ENCODE data around the gene ABHD6.

Gene ABHD6

DNA sequence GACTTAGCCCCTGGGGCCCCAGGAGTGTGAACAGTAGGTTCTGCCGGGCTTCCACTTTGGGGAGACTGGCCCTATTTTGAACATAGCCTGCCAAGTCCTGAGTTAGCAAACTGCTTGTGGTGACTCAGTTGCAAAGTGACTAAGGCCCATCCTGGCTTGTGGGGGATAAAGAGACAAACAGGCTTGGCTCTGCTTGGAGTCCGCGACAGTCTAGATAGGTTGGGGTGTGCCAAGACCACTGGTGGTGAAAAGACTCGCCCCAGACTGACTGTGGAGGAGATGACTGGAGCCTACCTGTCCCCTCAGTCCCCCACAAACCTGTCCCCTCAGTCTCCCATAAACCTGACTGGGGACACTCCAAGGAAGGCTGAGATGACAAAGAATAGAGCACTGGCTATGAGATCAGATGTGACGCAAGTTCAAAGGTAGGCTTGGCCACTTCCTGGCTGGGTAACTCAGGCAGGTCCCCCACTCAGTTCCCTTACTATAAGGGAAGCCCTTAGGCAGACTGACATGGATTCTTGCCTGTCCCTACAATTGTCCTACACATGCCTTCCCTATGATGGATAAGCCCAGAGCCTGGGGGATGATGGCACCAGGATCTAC lies 31.1 kb upstream of the ABHD6 start:
- Histone ChIP-seq H3K9me2 (replicated peaks; ENCODE audit: control insufficient read depth, low read length) (no peaks in the 10 kb centered on the region), H3K79me2 (ENCODE audit: control insufficient read depth, low read length) (no peaks in the 10 kb centered on the region), H3K4me1 (ENCODE audit: control insufficient read depth, low read length) (peaks cover 17% of the 10 kb centered on the region), H3K36me3 (ENCODE audit: control insufficient read depth, low read length) (no peaks in the 10 kb centered on the region), H3K27me3 (ENCODE audit: control insufficient read depth, low read length) (no peaks in the 10 kb centered on the region), H3K27ac (ENCODE audit: low read depth, low read length) (no peak overlapping the region), H3K9me3 (ENCODE audit: control insufficient read depth, insufficient read depth, low read length) (peaks cover 2% of the 10 kb centered on the region; the same call in 1 of the 2 replicates), H3K4me3 (ENCODE audit: low read length) (no peak overlapping the region), H3K4me2 (ENCODE audit: low read length) (no peak overlapping the region), H4K20me1 (ENCODE audit: control insufficient read depth, insufficient read depth, low read depth, low read length) (no peaks in the 10 kb centered on the region), H3F3A (ENCODE audit: control insufficient read depth, insufficient read depth) (peaks cover 2% of the 10 kb centered on the region; the same call in 1 of the 2 replicates)
- TF ChIP-seq, protein P1, sequence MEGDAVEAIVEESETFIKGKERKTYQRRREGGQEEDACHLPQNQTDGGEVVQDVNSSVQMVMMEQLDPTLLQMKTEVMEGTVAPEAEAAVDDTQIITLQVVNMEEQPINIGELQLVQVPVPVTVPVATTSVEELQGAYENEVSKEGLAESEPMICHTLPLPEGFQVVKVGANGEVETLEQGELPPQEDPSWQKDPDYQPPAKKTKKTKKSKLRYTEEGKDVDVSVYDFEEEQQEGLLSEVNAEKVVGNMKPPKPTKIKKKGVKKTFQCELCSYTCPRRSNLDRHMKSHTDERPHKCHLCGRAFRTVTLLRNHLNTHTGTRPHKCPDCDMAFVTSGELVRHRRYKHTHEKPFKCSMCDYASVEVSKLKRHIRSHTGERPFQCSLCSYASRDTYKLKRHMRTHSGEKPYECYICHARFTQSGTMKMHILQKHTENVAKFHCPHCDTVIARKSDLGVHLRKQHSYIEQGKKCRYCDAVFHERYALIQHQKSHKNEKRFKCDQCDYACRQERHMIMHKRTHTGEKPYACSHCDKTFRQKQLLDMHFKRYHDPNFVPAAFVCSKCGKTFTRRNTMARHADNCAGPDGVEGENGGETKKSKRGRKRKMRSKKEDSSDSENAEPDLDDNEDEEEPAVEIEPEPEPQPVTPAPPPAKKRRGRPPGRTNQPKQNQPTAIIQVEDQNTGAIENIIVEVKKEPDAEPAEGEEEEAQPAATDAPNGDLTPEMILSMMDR (IDR thresholded peaks at IDR 0.05; ENCODE audit: low read depth, low read length, poor library complexity, severe bottlenecking): no peak
- TF ChIP-seq EZH2phosphoT487 (IDR thresholded peaks at IDR 0.05; ENCODE audit: borderline replicate concordance, low read length): no peak

DNA sequence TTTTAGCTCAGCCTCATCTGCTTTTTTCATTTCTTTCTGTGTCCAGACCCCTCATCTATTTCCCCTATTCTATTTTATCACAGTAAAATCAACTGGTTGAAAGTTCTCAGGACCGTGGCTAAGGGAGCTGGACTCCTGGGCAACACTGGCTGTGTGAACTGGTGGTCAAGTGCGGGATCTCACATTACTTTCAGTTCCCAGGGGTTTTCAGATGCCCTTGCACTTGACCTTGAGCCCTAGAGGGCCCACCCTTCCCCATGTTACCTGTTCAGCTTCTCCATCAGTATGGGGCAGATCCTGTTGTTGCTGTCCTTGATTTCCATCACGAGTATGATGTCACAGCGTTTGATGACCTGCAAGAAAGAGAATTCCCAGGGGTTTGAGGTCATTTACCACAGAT lies 29.6 kb upstream of the ABHD6 start:
- Histone ChIP-seq H3K27ac (ENCODE audit: low read depth, low read length) (no peak overlapping the region), H3K9me3 (ENCODE audit: control insufficient read depth, insufficient read depth, low read length) (no peaks in the 10 kb centered on the region), H3K9me2 (replicated peaks; ENCODE audit: control insufficient read depth, low read length) (no peaks in the 10 kb centered on the region), H3K4me1 (ENCODE audit: control insufficient read depth, low read length) (peaks cover 5% of the 10 kb centered on the region), H3K4me2 (ENCODE audit: low read length) (no peak overlapping the region), H3F3A (ENCODE audit: control insufficient read depth, insufficient read depth) (0 out of 2 replicates have a peak, but pooled peaks cover 2% of the 10 kb centered on the region), H3K27me3 (ENCODE audit: control insufficient read depth, low read length) (no peaks in the 10 kb centered on the region), H3K36me3 (ENCODE audit: control insufficient read depth, low read length) (no peaks in the 10 kb centered on the region), H4K20me1 (ENCODE audit: control insufficient read depth, insufficient read depth, low read depth, low read length) (no peaks in the 10 kb centered on the region), H3K4me3 (ENCODE audit: low read length) (no peak overlapping the region), H3K79me2 (ENCODE audit: control insufficient read depth, low read length) (no peaks in the 10 kb centered on the region)
- TF ChIP-seq, protein P1 (IDR thresholded peaks at IDR 0.05; ENCODE audit: low read depth, low read length, poor library complexity, severe bottlenecking): no peak
- TF ChIP-seq EZH2phosphoT487 (IDR thresholded peaks at IDR 0.05; ENCODE audit: borderline replicate concordance, low read length): no peak

DNA sequence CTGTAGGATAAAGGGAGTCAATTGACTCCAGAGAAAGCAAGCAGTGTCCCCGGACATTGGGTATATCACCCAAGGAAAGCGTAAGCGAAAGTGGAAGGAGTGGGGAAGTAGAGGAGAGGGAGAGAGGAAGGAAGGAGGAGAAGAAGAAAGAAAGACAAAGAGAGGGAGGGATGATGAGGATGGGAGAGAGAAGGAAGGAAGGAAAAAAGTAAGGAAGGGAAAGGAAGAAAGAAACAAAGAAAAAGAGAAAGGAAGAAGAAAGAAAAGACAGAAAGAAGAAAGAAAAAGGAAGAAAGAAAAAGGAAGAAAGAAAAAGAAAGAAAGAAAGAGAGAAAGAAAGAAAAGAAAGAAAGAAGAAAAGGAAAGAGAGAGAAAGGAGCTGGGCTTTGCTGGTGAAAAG lies 27.7 kb upstream of the ABHD6 start:
- Histone ChIP-seq H3K9me2 (replicated peaks; ENCODE audit: control insufficient read depth, low read length) (no peaks in the 10 kb centered on the region), H3K27ac (ENCODE audit: low read depth, low read length) (no peak overlapping the region)

More for the DNA sequence above, 27.7 kb upstream of the ABHD6 start:
- Histone ChIP-seq H4K20me1 (ENCODE audit: control insufficient read depth, insufficient read depth, low read depth, low read length) (no peaks in the 10 kb centered on the region), H3K4me2 (ENCODE audit: low read length) (no peak overlapping the region), H3K9me3 (ENCODE audit: control insufficient read depth, insufficient read depth, low read length) (no peaks in the 10 kb centered on the region), H3F3A (ENCODE audit: control insufficient read depth, insufficient read depth) (0 out of 2 replicates have a peak, but pooled peaks cover 2% of the 10 kb centered on the region), H3K79me2 (ENCODE audit: control insufficient read depth, low read length) (no peaks in the 10 kb centered on the region), H3K4me3 (ENCODE audit: low read length) (no peak overlapping the region), H3K27me3 (ENCODE audit: control insufficient read depth, low read length) (no peaks in the 10 kb centered on the region), H3K36me3 (ENCODE audit: control insufficient read depth, low read length) (no peaks in the 10 kb centered on the region), H3K4me1 (ENCODE audit: control insufficient read depth, low read length) (peaks cover 12% of the 10 kb centered on the region)
- no peak for TF ChIP-seq EZH2phosphoT487 (IDR thresholded peaks at IDR 0.05; ENCODE audit: borderline replicate concordance, low read length)
- TF ChIP-seq, protein P1 (IDR thresholded peaks at IDR 0.05; ENCODE audit: low read depth, low read length, poor library complexity, severe bottlenecking): no peak

Measured in DOHH2 (cell line).